Endodermal cell (in vitro differentiated cells): ENCODE data around the gene GTF3C1. TPM values are rescaled to one million over a fixed set of nuclear protein-coding genes. Genes with fewer than 3 reads are reported as not detected.

Experiments
- DNase-seq: peaks from one replicate; pipeline ENCODE4 v3.0.0-alpha.2; 2017
- H3K27ac ChIP-seq: 2 replicates; pipeline ENCODE4 v1.5.1; 2013; ENCODE audit warnings: mild to moderate bottlenecking, low read depth, low read length, moderate library complexity
- H3K27me3 ChIP-seq: 2 replicates; pipeline ENCODE4 v1.6.1; 2013; ENCODE audit warnings: mild to moderate bottlenecking, low read length, moderate library complexity; ENCODE audit not compliant: insufficient read depth, control insufficient read depth, poor library complexity, severe bottlenecking
- H3K36me3 ChIP-seq: 2 replicates; pipeline ENCODE4 v1.7.0; 2013; ENCODE audit warnings: mild to moderate bottlenecking, low read length, moderate library complexity; ENCODE audit not compliant: control insufficient read depth, insufficient read depth
- H3K4me1 ChIP-seq: one replicate; pipeline ENCODE4 v1.7.0; 2013; ENCODE audit warnings: low read length; ENCODE audit not compliant: control insufficient read depth, insufficient read depth
- H3K4me3 ChIP-seq: 2 replicates; pipeline ENCODE4 v1.5.1; 2013; ENCODE audit warnings: mild to moderate bottlenecking, low read length, moderate library complexity
- H3K9ac ChIP-seq: 2 replicates; pipeline ENCODE4 v1.6.1; 2013; ENCODE audit warnings: mild to moderate bottlenecking, low read length, moderate library complexity; ENCODE audit not compliant: poor library complexity, severe bottlenecking; ENCODE audit errors: extremely low read depth
- H3K9me3 ChIP-seq: 2 replicates; pipeline ENCODE4 v1.6.1; 2013; ENCODE audit warnings: mild to moderate bottlenecking, low read length, moderate library complexity; ENCODE audit not compliant: control insufficient read depth
- H3K27ac Mint-ChIP-seq: 2 replicates; pipeline ENCODE4 v1.8.0; 2020; ENCODE audit warnings: mixed read lengths
- H3K27me3 Mint-ChIP-seq: 2 replicates; pipeline ENCODE4 v1.8.0; 2021; ENCODE audit warnings: mild to moderate bottlenecking, mixed read lengths; ENCODE audit not compliant: insufficient read depth
- H3K36me3 Mint-ChIP-seq: 2 replicates; pipeline ENCODE4 v1.8.0; 2020; ENCODE audit warnings: low read depth, mixed read lengths
- H3K4me1 Mint-ChIP-seq: 2 replicates; pipeline ENCODE4 v1.8.0; 2020; ENCODE audit warnings: mixed read lengths
- H3K4me3 Mint-ChIP-seq: 2 replicates; pipeline ENCODE4 v1.8.0; 2020; ENCODE audit warnings: mild to moderate bottlenecking, moderate library complexity, mixed read lengths
- H3K9me3 Mint-ChIP-seq: 2 replicates; pipeline ENCODE4 v1.8.0; 2020; ENCODE audit warnings: mild to moderate bottlenecking, mixed read lengths
- WGBS, 2 experiments: methylation state at CpG; one replicate each; pipeline versions ENCODE4 v1.1.5 to v1.1.7; 2013; ENCODE audit warnings: missing lambda C conversion rate in 2 of 2, mixed read lengths in 1 of 2; ENCODE audit not compliant: insufficient coverage in 1 of 2, insufficient read length in 1 of 2; 5-methylcytosine and 5-hydroxymethylcytosine counted together
- total RNA-seq, 2 donors: library from RNA; stranded (reverse); fragmentation: NEBNext Ultra II Directional in 1 of 2; extraction: Animal tissue kit (Norgen Biotek cat#: 25700) in 1 of 2; gene quantifications; 2 replicates in 1 of 2; 3 replicates in 1 of 2; pipeline ENCODE4 v1.2.1, GENCODE V29; 2021
- TF ChIP-seq, protein P1 (sequence below): fragments of 200-600 bp; sonication (generic); conservative IDR thresholded peaks from 2 replicates; pipeline ENCODE4 v1.5.0; 2021; ENCODE audit warnings: antibody characterized with exemption, mild to moderate bottlenecking

GTF3C1 gene
- total RNA-seq, 2 donors from 2014 or later, result 138 TPM

DNA sequence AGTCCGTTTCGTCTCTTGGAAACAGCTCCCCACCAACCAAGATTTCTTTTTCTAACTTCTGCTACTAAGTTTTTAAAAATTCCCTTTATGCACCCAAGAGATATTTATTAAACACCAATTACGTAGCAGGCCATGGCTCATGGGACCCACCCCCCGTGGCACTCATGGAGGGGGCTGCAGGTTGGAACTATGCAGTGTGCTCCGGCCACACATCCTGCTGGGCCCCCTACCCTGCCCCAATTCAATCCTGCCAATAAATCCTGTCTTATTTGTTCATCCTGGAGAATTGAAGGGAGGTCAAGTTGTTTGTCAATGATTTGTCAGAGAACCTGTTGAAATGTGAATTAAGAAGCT, 99.5 kb downstream of the GTF3C1 start:
- H3K27ac ChIP-seq, result no peak overlapping the region
- H3K9me3 Mint-ChIP-seq, result peaks cover 24% of the 10 kb centered on the region
- H3K36me3 Mint-ChIP-seq, result no peaks in the 10 kb centered on the region
- no peak overlapping the region for H3K4me3 Mint-ChIP-seq
- no peak overlapping the region for H3K4me3 ChIP-seq
- no peaks in the 10 kb centered on the region for H3K36me3 ChIP-seq
- peaks cover 10% of the 10 kb centered on the region for H3K9me3 ChIP-seq
- DNase-seq, result no peak
- no peaks in the 10 kb centered on the region for H3K27me3 Mint-ChIP-seq
- TF ChIP-seq, protein P1, sequence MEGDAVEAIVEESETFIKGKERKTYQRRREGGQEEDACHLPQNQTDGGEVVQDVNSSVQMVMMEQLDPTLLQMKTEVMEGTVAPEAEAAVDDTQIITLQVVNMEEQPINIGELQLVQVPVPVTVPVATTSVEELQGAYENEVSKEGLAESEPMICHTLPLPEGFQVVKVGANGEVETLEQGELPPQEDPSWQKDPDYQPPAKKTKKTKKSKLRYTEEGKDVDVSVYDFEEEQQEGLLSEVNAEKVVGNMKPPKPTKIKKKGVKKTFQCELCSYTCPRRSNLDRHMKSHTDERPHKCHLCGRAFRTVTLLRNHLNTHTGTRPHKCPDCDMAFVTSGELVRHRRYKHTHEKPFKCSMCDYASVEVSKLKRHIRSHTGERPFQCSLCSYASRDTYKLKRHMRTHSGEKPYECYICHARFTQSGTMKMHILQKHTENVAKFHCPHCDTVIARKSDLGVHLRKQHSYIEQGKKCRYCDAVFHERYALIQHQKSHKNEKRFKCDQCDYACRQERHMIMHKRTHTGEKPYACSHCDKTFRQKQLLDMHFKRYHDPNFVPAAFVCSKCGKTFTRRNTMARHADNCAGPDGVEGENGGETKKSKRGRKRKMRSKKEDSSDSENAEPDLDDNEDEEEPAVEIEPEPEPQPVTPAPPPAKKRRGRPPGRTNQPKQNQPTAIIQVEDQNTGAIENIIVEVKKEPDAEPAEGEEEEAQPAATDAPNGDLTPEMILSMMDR, result no peak
- H3K9ac ChIP-seq, result no peak overlapping the region
- no peaks in the 10 kb centered on the region for H3K27me3 ChIP-seq
- H3K4me1 ChIP-seq, result no peaks in the 10 kb centered on the region
- 70 to 77% methylated on average over 4 to 5 of the region's 5 CpGs for WGBS, 2 experiments
- no peak overlapping the region for H3K27ac Mint-ChIP-seq
- no peaks in the 10 kb centered on the region for H3K4me1 Mint-ChIP-seq

DNA sequence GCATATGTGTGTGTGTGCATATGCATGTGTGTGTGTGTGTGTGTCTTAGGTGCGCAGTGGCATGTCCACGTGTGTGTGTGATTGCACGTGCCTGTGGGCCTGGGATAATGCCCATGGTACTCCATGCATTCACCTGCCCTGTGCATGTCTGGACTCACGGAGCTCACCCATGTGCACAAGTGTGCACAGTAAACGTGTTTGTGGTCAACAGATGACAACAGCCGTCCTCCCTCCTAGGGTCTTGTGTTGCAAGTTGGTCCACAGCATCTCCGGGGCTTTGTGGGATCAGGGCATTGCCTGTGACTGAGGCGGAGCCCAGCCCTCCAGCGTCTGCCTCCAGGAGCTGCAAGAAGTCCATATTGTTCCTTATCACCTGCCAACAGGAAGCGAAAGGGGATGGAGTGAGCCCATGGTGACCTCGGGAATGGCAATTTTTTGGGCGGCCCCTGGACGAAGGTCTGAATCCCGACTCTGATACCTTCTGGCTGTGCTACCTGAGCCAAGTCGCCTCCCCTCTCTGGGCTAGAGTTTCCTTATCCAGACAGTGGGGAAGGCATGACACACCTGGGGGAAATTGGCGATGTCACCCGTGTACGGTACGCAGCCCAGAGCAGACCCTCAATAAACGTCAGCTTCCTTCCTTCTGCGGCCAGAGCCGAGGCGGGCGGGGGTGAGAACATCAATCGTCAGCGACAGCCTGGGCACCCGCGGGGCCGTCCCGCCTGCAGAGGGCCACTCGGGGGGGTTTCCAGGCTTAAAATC, 100.1 kb downstream of the GTF3C1 start:
- no peak overlapping the region for H3K27ac ChIP-seq
- H3K9ac ChIP-seq, result no peak overlapping the region
- H3K36me3 ChIP-seq, result no peaks in the 10 kb centered on the region
- TF ChIP-seq, protein P1, result no peak
- H3K4me3 ChIP-seq, result no peak overlapping the region
- Mint-ChIP-seq H3K27ac (no peak overlapping the region), H3K4me3 (no peak overlapping the region), H3K36me3 (no peaks in the 10 kb centered on the region), H3K27me3 (no peaks in the 10 kb centered on the region), H3K9me3 (peaks cover 30% of the 10 kb centered on the region), H3K4me1 (no peaks in the 10 kb centered on the region)
- peaks cover 16% of the 10 kb centered on the region for H3K9me3 ChIP-seq
- WGBS, 2 experiments, result 88 to 91% methylated on average over 25 to 31 of the region's 31 CpGs
- H3K4me1 ChIP-seq, result no peaks in the 10 kb centered on the region
- H3K27me3 ChIP-seq, result no peaks in the 10 kb centered on the region
- no peak for DNase-seq

DNA sequence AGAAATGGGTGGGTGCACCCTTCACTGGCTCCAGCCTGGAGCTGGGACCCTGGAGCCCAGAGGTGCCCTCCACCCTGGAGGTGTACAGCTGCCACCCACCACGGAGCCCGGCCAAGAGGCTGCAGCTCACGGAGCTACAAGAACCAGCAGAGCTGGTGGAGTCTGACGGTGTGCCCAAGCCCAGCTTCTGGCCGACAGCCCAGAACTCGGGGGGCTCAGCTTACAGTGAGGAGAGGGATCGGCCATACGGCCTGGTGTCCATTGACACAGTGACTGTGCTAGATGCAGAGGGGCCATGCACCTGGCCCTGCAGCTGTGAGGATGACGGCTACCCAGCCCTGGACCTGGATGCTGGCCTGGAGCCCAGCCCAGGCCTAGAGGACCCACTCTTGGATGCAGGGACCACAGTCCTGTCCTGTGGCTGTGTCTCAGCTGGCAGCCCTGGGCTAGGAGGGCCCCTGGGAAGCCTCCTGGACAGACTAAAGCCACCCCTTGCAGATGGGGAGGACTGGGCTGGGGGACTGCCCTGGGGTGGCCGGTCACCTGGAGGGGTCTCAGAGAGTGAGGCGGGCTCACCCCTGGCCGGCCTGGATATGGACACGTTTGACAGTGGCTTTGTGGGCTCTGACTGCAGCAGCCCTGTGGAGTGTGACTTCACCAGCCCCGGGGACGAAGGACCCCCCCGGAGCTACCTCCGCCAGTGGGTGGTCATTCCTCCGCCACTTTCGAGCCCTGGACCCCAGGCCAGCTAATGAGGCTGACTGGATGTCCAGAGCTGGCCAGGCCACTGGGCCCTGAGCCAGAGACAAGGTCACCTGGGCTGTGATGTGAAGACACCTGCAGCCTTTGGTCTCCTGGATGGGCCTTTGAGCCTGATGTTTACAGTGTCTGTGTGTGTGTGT, 100.9 kb downstream of the GTF3C1 start:
- H3K27me3 Mint-ChIP-seq, result no peaks in the 10 kb centered on the region
- Histone ChIP-seq H3K9ac (no peak overlapping the region), H3K4me1 (no peaks in the 10 kb centered on the region), H3K27me3 (no peaks in the 10 kb centered on the region), H3K9me3 (peaks cover 20% of the 10 kb centered on the region), H3K36me3 (no peaks in the 10 kb centered on the region), H3K4me3 (no peak overlapping the region), H3K27ac (no peak overlapping the region)
- H3K9me3 Mint-ChIP-seq, result peaks cover 36% of the 10 kb centered on the region
- 91 to 93% methylated on average over 8 to 19 of the region's 19 CpGs for WGBS, 2 experiments
- no peak overlapping the region for H3K27ac Mint-ChIP-seq
- no peak for DNase-seq
- no peaks in the 10 kb centered on the region for H3K36me3 Mint-ChIP-seq
- TF ChIP-seq, protein P1, result no peak
- H3K4me1 Mint-ChIP-seq, result no peaks in the 10 kb centered on the region
- H3K4me3 Mint-ChIP-seq, result no peak overlapping the region
